Prostate gland (tissue), 2 donors: ENCODE data around the gene UBE2E2. TPM values are rescaled to one million over a fixed set of nuclear protein-coding genes. Genes with fewer than 3 reads are reported as not detected.

Source experiments
- DNase-seq: peaks from one replicate; pipeline ENCODE4 v3.0.0-alpha.2; 2019; ENCODE audit warnings: low spot score
- H3K27ac ChIP-seq, 2 donors: fragments of 200-600 bp; sonication (generic); 2 replicates each; pipeline ENCODE4 v1.5.1; 2017 to 2019
- H3K27me3 ChIP-seq: fragments of 200-600 bp; sonication (generic); replicated peaks from 2 replicates; pipeline ENCODE4 v1.5.1; 2019; ENCODE audit not compliant: insufficient read depth
- H3K36me3 ChIP-seq, 2 donors: fragments of 200-600 bp; sonication (generic); 1 replicate in 1 of 2; 2 replicates in 1 of 2; pipeline versions ENCODE4 v1.5.1 to v1.8.1; 2017 to 2019
- H3K4me1 ChIP-seq: fragments of 200-600 bp; sonication (generic); replicated peaks from 2 replicates; pipeline ENCODE4 v1.5.1; 2019
- H3K4me3 ChIP-seq, 2 donors: fragments of 200-600 bp; sonication (generic); 2 replicates each; pipeline ENCODE4 v1.5.1; 2017 to 2019
- H3K9me3 ChIP-seq: fragments of 200-600 bp; sonication (generic); 2 replicates; pipeline ENCODE4 v1.5.1; 2017
- POLR2A ChIP-seq: fragments of 450-650 bp; IDR thresholded peaks from one replicate; pipeline ENCODE4 v1.6.1; 2016; ENCODE audit warnings: antibody characterized with exemption, mild to moderate bottlenecking
- POLR2AphosphoS5 ChIP-seq: sonication (generic); formaldehyde crosslinking; IDR thresholded peaks from one replicate; pipeline ENCODE4 v1.6.1; 2017; ENCODE audit warnings: antibody characterized with exemption
- WGBS: methylation state at CpG from one replicate; pipeline ENCODE4 v1.1.5; 2018; 5-methylcytosine and 5-hydroxymethylcytosine counted together
- intact Hi-C: fragments of 100-400 bp; cut with DNase I; formaldehyde crosslinking; loops from one replicate; pipeline ENCODE4 v1.14.2; 2022
- total RNA-seq, 2 donors: library from RNA; depleted of rRNA; stranded (reverse); fragments of >200 nt; gene quantifications; one replicate each; pipeline ENCODE4 v1.1.0, GENCODE V29; 2016
- TF ChIP-seq, protein P1 (sequence below), 4 experiments: fragments of 200-600 bp in 2 of 4; fragments of 450-650 bp in 2 of 4; sonication (generic) in 2 of 4; IDR thresholded peaks; 1 replicate in 3 of 4; 2 replicates in 1 of 4; pipeline ENCODE4 v1.5.1; 2016 to 2019; ENCODE audit warnings: antibody characterized with exemption in 4 of 4, mild to moderate bottlenecking in 2 of 4, moderate library complexity in 2 of 4

The UBE2E2 gene
- total RNA-seq, 2 donors from 2014 or later, result 25.9 to 48.7 TPM

DNA sequence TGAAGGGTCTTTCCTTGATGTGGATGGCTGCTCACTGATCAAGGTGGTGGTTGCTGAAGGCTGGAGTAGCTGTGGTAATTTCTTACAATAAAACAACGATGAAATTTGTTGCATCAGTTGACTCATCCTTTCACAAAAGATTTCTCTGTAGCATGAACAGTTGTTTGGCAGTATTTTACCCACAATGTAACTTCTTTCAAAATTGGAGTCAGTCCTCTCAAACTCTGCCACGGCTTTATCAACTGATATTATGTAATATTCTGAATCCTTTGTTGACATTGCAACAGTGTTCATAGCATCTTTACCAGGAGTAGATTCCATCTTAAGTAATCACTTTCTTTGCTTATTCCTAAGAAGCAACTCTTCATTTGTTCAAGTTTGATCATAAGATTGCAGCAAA is 252.6 kb downstream of the UBE2E2 start:
- no peak overlapping the region for H3K27ac ChIP-seq
- 70% methylated on average over 2 of the region's 2 CpGs for WGBS
- no peak for DNase-seq
- intact Hi-C loops, result no loop called here
- no peaks in the 10 kb centered on the region for H3K4me1 ChIP-seq
- TF ChIP-seq, protein P1, sequence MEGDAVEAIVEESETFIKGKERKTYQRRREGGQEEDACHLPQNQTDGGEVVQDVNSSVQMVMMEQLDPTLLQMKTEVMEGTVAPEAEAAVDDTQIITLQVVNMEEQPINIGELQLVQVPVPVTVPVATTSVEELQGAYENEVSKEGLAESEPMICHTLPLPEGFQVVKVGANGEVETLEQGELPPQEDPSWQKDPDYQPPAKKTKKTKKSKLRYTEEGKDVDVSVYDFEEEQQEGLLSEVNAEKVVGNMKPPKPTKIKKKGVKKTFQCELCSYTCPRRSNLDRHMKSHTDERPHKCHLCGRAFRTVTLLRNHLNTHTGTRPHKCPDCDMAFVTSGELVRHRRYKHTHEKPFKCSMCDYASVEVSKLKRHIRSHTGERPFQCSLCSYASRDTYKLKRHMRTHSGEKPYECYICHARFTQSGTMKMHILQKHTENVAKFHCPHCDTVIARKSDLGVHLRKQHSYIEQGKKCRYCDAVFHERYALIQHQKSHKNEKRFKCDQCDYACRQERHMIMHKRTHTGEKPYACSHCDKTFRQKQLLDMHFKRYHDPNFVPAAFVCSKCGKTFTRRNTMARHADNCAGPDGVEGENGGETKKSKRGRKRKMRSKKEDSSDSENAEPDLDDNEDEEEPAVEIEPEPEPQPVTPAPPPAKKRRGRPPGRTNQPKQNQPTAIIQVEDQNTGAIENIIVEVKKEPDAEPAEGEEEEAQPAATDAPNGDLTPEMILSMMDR (IDR thresholded peaks at IDR 0.05), result no peak
- TF ChIP-seq POLR2AphosphoS5 (no peak), POLR2A (no peak)
- H3K27me3 ChIP-seq, result no peaks in the 10 kb centered on the region
- no peak overlapping the region for H3K4me3 ChIP-seq
- H3K36me3 ChIP-seq, result no peaks in the 10 kb centered on the region
- no peaks in the 10 kb centered on the region for H3K9me3 ChIP-seq

DNA sequence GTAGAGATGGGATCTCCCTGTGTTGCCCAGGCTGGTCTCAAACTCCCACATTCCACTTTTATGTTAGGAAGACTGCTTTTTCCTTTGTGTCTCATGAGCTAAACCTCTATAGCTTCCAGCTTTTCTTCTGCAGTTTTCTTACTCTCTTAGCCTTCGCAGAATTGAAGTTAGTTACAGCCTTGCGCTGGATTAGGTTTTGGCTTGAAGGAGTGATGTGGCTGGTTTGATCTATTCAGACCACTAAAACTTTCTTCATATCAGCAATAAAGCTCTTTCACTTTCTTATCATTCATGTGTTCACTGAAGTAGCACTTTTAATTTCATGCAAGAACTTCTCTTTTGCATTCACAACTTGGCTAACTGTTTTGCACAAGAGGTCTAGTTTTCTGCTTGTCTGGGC is 254.6 kb downstream of the UBE2E2 start:
- intact Hi-C loops, result no loop called here
- TF ChIP-seq POLR2AphosphoS5, result no peak
- TF ChIP-seq POLR2A, result no peak
- TF ChIP-seq, protein P1 (IDR thresholded peaks at IDR 0.05), result no peak
- DNase-seq, result no peak

DNA sequence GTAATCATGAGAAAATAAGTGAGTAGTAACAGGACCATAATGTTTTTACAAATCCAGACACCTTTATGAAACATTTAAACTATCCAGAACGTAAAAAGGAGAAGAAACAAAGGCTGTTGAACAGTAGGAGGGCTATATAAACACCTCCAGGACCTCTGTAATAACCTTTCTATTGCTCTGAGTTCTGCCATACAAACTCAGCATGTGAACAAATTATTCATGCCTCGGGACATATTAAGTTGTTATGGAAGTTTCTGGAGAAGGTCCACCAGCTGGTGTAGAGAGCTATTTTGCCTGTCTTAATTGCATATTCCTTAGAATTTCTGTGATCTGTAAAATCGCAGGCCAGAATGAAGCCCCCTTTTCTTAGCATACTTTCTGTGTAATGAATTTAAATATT is 256.3 kb downstream of the UBE2E2 start:
- no peaks in the 10 kb centered on the region for H3K27me3 ChIP-seq
- no peak overlapping the region for H3K27ac ChIP-seq
- H3K4me3 ChIP-seq, result no peak overlapping the region
- no peaks in the 10 kb centered on the region for H3K9me3 ChIP-seq
- H3K36me3 ChIP-seq, result no peaks in the 10 kb centered on the region
- no peaks in the 10 kb centered on the region for H3K4me1 ChIP-seq
- no peak for DNase-seq
- 67% methylated on average over 3 of the region's 3 CpGs for WGBS
- TF ChIP-seq, protein P1 (IDR thresholded peaks at IDR 0.05), result no peak
- no peak for TF ChIP-seq POLR2A
- no peak for TF ChIP-seq POLR2AphosphoS5
- intact Hi-C loops, result no loop called here

More for the DNA sequence above, 254.6 kb downstream of the UBE2E2 start:
- no peak overlapping the region for H3K4me3 ChIP-seq
- no peaks in the 10 kb centered on the region for H3K9me3 ChIP-seq
- H3K36me3 ChIP-seq, result no peaks in the 10 kb centered on the region
- 100% methylated on average over 2 of the region's 2 CpGs for WGBS
- no peak overlapping the region for H3K27ac ChIP-seq
- no peaks in the 10 kb centered on the region for H3K4me1 ChIP-seq
- H3K27me3 ChIP-seq, result no peaks in the 10 kb centered on the region

DNA sequence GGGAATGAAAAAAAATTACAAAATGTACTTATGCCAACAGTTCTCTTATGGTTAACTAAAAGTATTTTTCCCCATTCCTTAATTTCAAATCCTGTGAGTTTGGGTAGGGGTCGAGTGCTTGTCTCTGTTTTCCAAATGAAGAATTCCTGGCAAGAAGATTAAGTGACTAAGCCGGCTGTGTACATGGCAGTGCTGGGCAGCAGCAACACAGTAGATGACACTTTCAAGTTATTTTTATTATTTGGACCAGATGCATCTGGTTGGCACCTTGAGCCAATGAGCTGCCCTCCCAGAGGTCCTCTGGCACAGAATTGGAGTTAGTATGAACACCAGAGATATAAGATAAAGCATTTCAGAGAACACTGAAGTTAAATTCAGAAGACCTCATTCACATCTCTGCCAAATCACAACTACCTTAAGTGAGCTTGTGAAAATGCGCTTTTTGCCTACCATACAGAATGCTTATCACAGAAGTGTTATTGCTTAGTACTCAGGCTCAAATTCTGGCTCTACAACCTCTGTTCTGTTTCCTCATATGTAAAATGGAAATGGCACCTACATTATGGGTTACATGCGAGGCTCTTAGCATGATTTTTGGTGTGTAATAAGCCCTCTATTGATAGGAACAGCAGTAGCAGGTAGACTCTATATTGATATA is 256.9 kb downstream of the UBE2E2 start:
- DNase-seq, result no peak
- TF ChIP-seq POLR2AphosphoS5 (no peak), POLR2A (no peak)
- TF ChIP-seq, protein P1 (IDR thresholded peaks at IDR 0.05), result no peak
- Histone ChIP-seq H3K27ac (no peak overlapping the region), H3K36me3 (no peaks in the 10 kb centered on the region), H3K4me1 (no peaks in the 10 kb centered on the region), H3K9me3 (no peaks in the 10 kb centered on the region), H3K4me3 (no peak overlapping the region), H3K27me3 (no peaks in the 10 kb centered on the region)
- 72% methylated on average over 4 of the region's 4 CpGs for WGBS
- intact Hi-C loops, result no loop called here

DNA sequence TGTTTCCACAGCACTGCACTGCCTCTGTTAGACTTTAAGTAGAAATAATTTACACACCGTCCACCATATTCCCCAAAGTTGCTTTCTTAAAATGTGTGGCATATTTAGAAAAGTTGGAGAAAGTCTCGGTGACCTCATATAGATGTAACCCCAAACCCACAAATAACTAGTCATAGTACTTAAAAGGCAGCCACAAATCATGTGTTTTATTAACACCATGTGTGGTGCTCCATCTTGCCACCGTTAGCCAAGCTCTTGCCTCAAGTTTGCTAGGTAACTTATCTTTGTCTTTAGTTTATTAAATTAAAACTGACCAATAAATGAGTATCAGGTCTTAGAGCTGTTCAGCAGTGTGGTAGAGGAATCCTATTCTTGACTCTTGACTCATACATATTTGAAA is 257.9 kb downstream of the UBE2E2 start:
- Histone ChIP-seq H3K4me3 (no peak overlapping the region), H3K36me3 (no peaks in the 10 kb centered on the region), H3K4me1 (no peaks in the 10 kb centered on the region), H3K27me3 (no peaks in the 10 kb centered on the region), H3K27ac (no peak overlapping the region), H3K9me3 (no peaks in the 10 kb centered on the region)
- intact Hi-C loops, result no loop called here
- DNase-seq, result no peak
- 90% methylated on average over 3 of the region's 3 CpGs for whole genome bisulfite sequencing
- TF ChIP-seq POLR2A, result no peak
- TF ChIP-seq, protein P1 (IDR thresholded peaks at IDR 0.05), result no peak
- no peak for TF ChIP-seq POLR2AphosphoS5
